Measurements from ENCODE around the gene CNTN4.

CNTN4 gene

DNA sequence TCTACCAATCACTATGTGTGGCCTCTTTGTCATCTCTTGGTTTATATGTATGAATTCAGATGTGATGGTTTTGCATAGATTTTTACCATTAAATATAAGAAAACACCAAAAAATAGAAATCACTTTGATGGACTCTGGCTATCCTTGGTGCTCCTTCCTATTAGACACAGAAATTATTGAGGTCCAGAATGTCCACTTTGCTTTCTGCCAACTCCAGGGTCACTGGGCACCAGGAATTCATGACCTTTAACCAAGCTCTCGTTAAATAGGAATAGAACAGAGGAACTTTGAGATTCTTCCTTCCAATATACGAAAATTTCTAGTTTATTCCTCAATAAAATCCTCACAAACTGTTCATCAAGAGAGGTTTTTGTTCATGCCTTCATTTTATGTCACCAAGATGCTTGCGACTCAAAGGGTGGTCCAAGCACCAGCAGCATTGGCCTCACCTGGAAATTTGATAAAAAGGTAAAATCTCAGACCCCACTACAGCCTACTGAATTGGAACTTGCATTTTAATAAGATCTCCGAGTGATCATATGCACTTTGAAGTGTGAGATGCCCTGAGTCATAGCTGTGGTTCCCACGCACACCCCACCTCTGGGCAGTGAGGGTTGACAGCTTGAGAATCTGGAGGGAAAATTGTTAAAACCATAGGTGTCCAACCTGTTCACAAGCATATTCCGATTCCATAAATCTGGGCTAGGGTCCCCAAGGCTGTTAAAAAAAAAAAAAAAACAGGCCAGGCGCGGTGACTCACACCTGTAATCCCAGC, 725.0 kb downstream of the CNTN4 start:
- no peak for DNase-seq

- DNase-seq, result no peak
These were observed 727.4 kb downstream of the CNTN4 start for GRCh38 chr3:2826036-2826435.

- DNase-seq, result no peak
These were observed 727.8 kb downstream of the CNTN4 start for GRCh38 chr3:2826453-2826852.

- no peak for DNase-seq
These were observed 738.6 kb downstream of the CNTN4 start for GRCh38 chr3:2837239-2837638.

DNA sequence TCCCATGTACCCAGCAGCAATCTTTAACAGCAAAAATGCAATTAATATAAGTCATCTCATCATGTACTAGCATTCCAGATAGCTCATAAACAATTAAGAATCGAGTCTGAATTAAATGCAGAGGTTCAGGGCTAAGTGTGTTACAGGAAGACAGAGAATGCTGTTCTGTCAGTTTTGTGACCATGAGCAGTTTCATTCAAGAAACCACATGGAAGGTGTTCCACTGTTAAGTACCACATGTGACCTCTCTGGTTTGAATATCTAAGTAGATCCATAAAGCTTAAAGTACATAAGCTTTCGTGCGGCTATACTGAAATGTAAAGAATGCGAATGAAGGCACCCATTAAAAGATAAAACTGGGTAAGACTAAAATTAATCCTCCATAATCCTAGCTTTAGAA, 739.2 kb downstream of the CNTN4 start:
- no peak for DNase-seq

- no peak for DNase-seq
These were observed 740.0 kb downstream of the CNTN4 start for GRCh38 chr3:2838546-2839157.

- DNase-seq, result no peak
These were observed 741.2 kb downstream of the CNTN4 start for GRCh38 chr3:2839876-2840275.

GRCh38 chr3:2847062-2847841, 748.6 kb downstream of the CNTN4 start:
- no peak for DNase-seq

GRCh38 chr3:2849092-2849491, 750.4 kb downstream of the CNTN4 start:
- no peak for DNase-seq

DNA sequence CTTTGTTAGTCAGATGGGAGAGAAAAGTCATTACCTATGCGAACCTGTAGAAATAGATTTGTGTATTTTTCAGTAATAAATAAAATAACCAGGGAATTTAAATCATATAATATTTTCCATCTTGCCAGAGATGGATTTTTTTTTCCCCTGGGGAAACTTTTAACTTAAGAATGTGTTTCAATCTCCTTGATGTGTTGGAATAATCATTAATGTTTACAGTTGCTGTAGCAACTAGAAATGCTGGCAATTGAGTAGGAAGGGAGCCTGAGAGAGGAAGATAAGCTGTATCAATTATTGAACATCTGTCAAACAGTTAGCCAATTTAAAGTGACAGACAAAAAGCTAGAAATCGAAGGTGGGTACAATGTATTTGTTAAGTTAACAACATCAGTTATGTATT, 752.0 kb downstream of the CNTN4 start:
- no peak for DNase-seq

DNA sequence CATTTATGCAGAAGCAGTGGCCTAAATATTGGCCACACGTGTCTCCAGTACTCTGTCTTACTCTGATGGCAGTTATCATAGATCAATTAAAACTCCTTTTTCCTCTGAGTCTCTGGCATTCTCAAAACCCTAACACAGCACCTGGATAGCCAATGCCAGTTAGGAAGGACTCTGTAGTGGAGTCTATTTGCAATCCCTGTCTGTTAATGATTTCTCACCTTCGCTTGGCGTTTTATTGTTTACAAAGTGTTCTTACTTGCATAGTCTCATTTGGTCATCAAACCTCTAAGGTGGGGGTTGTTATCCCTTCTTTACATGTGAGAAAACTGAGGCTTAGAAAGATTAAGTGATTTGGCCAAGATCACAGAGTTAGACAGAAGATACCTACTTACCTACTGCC, 752.7 kb downstream of the CNTN4 start:
- DNase-seq, result no peak

GRCh38 chr3:2851835-2852234, 753.2 kb downstream of the CNTN4 start:
- DNase-seq, result no peak

- no peak for DNase-seq
These were observed 755.0 kb downstream of the CNTN4 start for GRCh38 chr3:2853651-2854050.

DNA sequence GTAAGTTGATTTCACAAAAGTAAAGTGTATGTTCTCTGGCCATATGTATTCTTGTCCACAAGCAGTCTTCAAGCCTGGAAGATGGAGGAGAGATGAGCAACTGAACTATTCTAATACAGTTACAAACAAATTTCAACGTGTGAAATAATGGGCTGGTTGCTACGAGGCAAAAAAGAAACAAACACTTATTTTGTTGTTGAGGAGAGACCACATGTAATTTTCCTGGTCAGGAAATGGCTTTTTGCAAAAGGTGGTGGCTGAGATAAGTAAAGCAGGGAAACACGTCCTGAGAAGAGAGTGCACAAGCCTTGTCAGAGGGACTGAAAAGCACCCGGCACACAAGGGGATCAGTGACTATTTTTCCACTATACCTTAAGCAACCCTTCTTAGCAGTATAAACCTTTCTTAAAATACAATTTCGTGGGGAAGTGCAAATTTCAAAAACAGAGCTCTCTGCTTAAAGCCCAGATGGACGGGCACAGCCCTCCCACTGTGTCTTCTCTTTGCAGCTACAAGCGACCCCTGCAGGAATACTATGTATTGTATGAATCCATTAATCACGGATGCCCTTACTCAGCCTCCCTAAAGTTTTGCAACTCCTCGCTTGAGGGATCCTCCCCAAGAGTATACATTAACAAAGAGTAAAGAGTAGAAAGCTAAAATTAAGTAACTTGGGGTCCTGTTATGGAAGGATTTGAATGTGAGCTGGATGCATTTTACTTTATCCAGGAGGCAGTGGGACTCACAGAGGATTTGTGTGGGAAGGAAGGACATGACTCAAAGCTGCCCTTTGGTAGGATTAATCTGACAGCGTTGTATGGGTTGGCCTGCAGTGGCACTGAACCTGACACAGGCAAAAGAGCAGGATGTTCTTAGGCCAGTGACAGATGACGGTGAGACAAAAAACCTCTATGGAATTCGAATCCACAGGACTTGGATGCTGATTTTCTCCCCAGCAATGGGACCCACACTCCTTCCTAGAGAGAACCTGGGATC, 757.8 kb downstream of the CNTN4 start:
- DNase-seq, result no peak

DNA sequence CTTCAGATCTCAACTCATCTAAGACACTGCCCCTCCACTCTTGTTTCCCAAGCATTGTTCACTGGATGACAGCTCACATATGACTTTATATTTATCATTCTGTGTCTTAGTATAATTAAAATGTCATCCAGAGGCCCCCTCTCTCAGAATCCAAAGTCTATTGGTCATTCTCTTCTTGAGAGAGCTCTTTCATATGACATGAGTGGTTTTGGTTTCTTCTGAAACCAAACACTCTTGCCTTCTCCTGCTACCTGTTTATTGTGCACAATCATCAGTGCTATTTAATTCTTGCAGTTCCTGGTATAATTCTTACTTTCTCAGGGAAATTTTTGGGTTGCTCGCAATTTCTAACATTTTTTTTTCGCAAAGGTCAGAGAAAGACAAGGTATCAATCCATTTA, 762.0 kb downstream of the CNTN4 start:
- no peak for DNase-seq

GRCh38 chr3:2861120-2861519, 762.5 kb downstream of the CNTN4 start:
- no peak for DNase-seq

DNA sequence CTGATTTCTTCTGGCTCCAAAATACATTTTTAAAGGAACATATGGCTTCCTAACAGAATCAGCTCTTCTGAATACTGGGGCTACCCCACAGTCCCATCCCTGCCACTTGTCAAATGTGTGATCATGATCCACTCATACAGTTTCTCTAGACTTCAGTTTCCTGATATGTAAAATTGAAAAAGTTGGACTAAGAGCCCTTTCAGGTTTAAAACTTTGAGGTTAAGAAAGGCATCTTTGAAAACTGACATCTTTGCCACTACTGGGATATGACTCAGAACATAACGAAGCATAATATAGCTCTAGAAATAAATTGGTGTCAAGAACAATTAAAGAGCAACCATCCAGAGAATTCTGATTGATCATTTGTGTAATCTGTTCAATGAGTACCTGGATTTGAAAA, 763.3 kb downstream of the CNTN4 start:
- DNase-seq, result no peak

- DNase-seq, result no peak
These were observed 763.7 kb downstream of the CNTN4 start for GRCh38 chr3:2862366-2862765.

DNA sequence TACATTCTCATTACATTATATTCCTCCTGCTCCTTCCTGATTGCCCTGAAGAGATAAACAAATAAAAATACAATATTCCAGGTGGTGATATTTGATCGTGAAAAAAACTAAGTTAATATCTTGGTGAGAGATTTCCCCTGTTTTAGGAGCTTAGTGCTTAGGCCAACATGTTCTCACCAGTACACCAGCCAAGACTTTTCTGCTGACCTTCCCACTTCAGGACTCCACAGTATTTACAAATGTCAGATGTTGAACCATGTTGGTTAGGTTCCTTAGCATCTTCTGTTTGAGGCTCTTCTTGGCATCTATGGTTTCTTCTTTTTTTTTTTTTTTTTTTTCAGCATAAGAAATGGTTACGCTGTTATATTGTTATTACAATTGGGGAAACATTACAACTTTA, 764.5 kb downstream of the CNTN4 start:
- no peak for DNase-seq

GRCh38 chr3:2869905-2870304, 771.2 kb downstream of the CNTN4 start:
- no peak for DNase-seq

- DNase-seq, result no peak
These were observed 772.2 kb downstream of the CNTN4 start for GRCh38 chr3:2870724-2871333.

- DNase-seq, result no peak
These were observed 774.2 kb downstream of the CNTN4 start for GRCh38 chr3:2872884-2873283.
